Kidney epithelial cell (primary cell): ENCODE results near the gene B3GNT5. TPM values are rescaled to one million over a fixed set of nuclear protein-coding genes. Genes with fewer than 3 reads are reported as not detected.

Experiments
- DNase-seq: peaks from one replicate; pipeline ENCODE4 v3.0.0-alpha.2; 2010; ENCODE audit warnings: low read depth
- H3K27me3 ChIP-seq: 2 replicates; pipeline ENCODE4 v1.6.0; 2011; ENCODE audit warnings: low read length; ENCODE audit not compliant: control insufficient read depth, insufficient read depth
- H3K36me3 ChIP-seq: 2 replicates; pipeline ENCODE4 v1.5.1; 2011; ENCODE audit warnings: low read length; ENCODE audit not compliant: control insufficient read depth, insufficient read depth
- H3K4me3 ChIP-seq: 2 replicates; pipeline ENCODE4 v1.5.1; 2011; ENCODE audit warnings: low read depth, mild to moderate bottlenecking, control low read depth, low read length
- total RNA-seq: library from RNA; depleted of rRNA; stranded (reverse); fragments of >200 nt; gene quantifications from 2 replicates; pipeline ENCODE4 v1.2.3, GENCODE V29; 2015
- TF ChIP-seq, protein P1 (sequence below): IDR thresholded peaks from 2 replicates; pipeline ENCODE4 v1.5.1; 2011; ENCODE audit warnings: mild to moderate bottlenecking, moderate library complexity, low read length, control low read depth, inconsistent platforms; ENCODE audit not compliant: insufficient read depth, poor library complexity, severe bottlenecking

The B3GNT5 gene
- total RNA-seq, 1 donor from 2014 or later: 27.6 TPM

DNA sequence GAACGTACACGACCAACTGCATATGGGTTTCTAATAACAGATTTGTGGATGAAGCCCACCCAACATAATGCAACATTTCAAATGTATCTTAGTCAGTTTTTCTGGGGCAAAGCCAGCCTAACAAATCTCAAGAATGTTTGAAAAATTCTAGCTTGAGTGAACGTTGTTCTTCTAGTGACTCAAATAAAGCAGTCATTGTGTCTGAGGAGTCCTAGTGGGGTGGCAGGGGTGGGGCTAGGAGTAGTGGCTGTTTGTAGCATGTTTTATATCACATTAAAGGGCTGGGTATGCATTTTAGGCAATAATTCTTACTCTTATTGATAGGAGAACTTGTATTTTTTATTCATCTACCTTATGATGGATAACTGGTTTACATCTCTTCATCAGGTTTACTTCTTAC, 6.0 kb downstream of the B3GNT5 start:
- TF ChIP-seq, protein P1, sequence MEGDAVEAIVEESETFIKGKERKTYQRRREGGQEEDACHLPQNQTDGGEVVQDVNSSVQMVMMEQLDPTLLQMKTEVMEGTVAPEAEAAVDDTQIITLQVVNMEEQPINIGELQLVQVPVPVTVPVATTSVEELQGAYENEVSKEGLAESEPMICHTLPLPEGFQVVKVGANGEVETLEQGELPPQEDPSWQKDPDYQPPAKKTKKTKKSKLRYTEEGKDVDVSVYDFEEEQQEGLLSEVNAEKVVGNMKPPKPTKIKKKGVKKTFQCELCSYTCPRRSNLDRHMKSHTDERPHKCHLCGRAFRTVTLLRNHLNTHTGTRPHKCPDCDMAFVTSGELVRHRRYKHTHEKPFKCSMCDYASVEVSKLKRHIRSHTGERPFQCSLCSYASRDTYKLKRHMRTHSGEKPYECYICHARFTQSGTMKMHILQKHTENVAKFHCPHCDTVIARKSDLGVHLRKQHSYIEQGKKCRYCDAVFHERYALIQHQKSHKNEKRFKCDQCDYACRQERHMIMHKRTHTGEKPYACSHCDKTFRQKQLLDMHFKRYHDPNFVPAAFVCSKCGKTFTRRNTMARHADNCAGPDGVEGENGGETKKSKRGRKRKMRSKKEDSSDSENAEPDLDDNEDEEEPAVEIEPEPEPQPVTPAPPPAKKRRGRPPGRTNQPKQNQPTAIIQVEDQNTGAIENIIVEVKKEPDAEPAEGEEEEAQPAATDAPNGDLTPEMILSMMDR: no peak
- no peaks in the 10 kb centered on the region for H3K36me3 ChIP-seq
- H3K4me3 ChIP-seq: no peak overlapping the region
- H3K27me3 ChIP-seq: no peaks in the 10 kb centered on the region
- DNase-seq: no peak

DNA sequence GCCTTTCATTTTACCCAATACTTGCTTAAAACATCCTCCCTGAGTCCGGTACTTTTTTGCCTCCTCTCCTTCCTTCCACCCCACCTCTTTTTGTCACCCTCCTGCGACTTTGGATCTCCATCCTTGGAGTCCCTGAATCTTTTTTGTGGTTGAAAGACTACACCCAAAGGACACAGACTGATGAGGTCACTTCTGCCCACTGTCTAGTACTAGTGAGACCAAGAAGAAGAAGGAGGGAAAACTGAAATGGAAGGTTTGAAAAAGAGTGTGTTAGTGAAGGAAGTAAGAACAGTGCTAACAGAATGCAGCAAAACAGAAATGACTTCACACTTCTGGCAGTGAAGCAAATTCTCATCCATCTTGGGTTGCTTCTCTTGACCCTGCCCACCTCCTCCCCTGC, 6.6 kb downstream of the B3GNT5 start:
- Histone ChIP-seq H3K36me3 (no peaks in the 10 kb centered on the region), H3K4me3 (no peak overlapping the region), H3K27me3 (no peaks in the 10 kb centered on the region)
- no peak for DNase-seq
- TF ChIP-seq, protein P1: no peak

DNA sequence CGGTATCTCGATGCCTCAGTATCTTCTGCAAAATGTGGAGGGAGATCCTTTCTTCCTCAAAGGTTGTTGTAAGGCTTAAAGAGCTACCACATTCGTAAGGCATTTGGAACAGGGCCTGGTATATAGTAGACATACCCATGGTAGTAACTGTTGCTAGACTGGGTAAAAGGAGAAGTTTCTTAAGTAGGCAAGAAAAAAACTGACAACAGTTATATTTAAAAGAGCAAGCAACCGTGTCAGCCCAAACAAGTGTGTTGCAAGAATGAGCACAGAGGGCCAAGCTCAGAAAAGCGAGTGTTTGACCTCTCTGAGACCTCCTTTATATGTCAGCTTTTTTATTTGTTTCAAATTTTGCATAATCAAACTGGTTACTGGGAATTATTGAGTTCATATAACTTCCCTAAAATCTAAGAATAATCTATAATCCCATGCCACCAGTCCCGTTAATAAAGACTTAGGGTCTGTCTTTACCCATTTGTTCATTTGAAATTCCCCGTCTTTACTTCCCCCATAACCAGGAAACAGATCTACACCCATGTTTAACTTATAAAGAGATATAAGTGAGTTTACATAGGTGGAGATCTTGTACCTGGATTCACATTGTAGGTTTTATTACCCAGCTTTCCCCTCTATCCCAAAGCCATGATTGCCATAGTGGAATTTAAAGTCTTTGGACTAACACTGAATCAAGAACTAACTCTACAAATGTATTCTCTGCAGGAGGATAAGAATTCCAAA, 7.3 kb downstream of the B3GNT5 start:
- no peaks in the 10 kb centered on the region for H3K36me3 ChIP-seq
- H3K27me3 ChIP-seq: no peaks in the 10 kb centered on the region
- TF ChIP-seq, protein P1: no peak
- H3K4me3 ChIP-seq: no peak overlapping the region
- DNase-seq: no peak

DNA sequence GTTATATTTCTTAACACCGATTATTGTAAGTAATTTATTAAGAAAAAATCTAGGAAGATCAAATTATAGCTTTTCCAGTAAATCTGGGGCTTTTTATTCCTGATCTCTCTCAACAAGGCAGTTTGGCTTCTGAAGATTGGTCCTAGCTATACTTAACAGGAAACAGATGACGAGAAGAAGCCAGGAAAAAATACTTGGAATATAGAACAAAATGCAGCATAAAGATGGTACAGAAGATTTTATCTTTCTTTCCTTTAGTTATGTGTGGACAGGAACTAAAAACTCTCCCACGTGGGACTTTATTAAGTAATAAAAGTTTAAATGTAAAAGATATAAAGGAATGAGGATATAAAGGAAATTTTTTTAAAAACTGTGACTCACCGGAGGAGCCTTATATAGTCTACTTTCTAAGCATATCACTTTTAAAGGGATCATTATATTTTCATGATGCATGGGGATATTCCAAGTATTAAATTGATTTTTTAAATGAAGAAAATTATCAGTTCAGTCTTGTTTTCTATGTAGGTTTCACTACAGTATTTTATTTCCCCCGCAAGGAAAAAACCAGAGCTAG, 8.2 kb downstream of the B3GNT5 start:
- H3K36me3 ChIP-seq: no peaks in the 10 kb centered on the region
- no peak overlapping the region for H3K4me3 ChIP-seq
- TF ChIP-seq, protein P1: no peak
- no peaks in the 10 kb centered on the region for H3K27me3 ChIP-seq
- DNase-seq: no peak

DNA sequence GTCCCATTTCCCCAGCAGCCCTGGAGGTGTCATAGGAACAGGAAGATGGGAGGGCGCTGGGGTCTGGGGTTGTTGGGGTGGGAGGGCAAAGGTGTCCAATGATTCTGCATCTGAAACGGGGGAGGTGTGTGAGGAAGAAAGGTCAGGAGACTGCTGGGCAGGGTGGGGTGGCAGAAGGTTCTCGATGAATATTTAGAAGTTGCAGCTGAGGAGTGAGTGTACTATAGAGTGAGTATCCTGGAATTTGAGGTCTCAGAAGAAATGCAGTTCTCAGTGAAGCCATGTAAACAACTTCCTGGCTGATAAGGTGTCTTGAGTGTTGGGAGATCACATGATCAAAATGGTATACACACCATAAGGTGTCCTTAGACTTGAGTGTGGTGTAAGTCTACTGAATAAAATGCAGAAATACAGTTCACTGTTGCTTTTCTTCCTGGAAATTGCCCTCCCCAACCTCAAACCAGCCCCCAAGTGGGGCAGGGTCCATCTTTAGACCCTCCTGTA, 9.9 kb downstream of the B3GNT5 start:
- no peak for DNase-seq
- H3K27me3 ChIP-seq: no peaks in the 10 kb centered on the region
- no peaks in the 10 kb centered on the region for H3K36me3 ChIP-seq
- TF ChIP-seq, protein P1: no peak
- no peak overlapping the region for H3K4me3 ChIP-seq
